Measurements from ENCODE around the gene ATP8A2. TPM values are rescaled to one million over a fixed set of nuclear protein-coding genes. Genes with fewer than 3 reads are reported as not detected.

Gene ATP8A2
- total and polyA plus RNA-seq, 10 of the 15 experiments (the other 5 are each of a cell fraction or from before 2014, with no cell fraction given): 0.01 to 0.04 (median 0.04) TPM; not detected in 7

DNA sequence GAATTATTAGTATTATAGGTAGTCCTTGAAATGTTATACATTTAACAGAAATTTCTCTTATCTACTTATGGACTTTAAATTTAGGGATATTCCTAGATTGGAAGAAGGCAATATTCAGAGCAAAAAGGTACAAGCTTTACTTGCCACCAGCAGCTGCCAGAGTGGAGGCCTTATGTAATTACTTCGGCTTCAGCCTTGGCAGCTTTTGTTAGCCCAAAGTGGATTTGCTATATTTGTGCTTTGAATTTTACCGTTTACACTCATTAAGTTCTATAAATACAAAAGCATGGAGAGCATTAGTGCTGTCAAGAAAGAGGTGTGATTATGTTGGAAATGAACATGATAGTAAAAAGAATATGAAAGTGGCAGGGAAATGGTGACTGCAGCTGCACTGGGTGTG is 319.9 kb downstream of the ATP8A2 start (continued):
- no peak for TF ChIP-seq ZBTB33 (IDR thresholded peaks at IDR 0.05)

- POLR2A ChIA-PET: no interaction called here
- Histone ChIP-seq H3K9me3 (replicated peaks; ENCODE audit: control insufficient read depth, insufficient read depth, low read length) (no peaks in the 10 kb centered on the region), H3K4me1 (ENCODE audit: control insufficient read depth, insufficient read depth, low read length) (no peaks in the 10 kb centered on the region), H3K9ac (ENCODE audit: control insufficient read depth, insufficient read depth, low read length) (no peak overlapping the region), H3K27me3 (replicated peaks in 1 of 2; ENCODE audit: control insufficient read depth in 2 of 2, insufficient read depth in 2 of 2, low read length in 1 of 2) (no peaks in the 10 kb centered on the region), H2AFZ (ENCODE audit: control insufficient read depth, low read depth, low read length) (no peak overlapping the region), H3K4me3 (no peak overlapping the region), H4K20me1 (ENCODE audit: control insufficient read depth, insufficient read depth) (no peaks in the 10 kb centered on the region), H3K79me2 (ENCODE audit: control insufficient read depth, insufficient read depth, low read length) (no peaks in the 10 kb centered on the region), H3K4me2 (ENCODE audit: control insufficient read depth, insufficient read depth) (no peak overlapping the region), H3K27ac (ENCODE audit: control insufficient read depth, insufficient read depth) (no peak overlapping the region), H3K36me3 (ENCODE audit: control insufficient read depth in 2 of 2, insufficient read depth in 2 of 2, low read length in 1 of 2) (no peaks in the 10 kb centered on the region)
- FAIRE-seq: no peak
- 31% methylated on average over 7 of the region's 7 CpGs for WGBS (ENCODE audit: insufficient coverage, insufficient replicate concordance, low lambda C conversion rate, missing lambda C conversion rate)
- intact Hi-C loops (cut with micrococcal nuclease; ENCODE audit: unreplicated experiment) (no loop called here), in situ Hi-C loops (cut with MboI) (no loop called here)
- TF ChIP-seq, protein P1, sequence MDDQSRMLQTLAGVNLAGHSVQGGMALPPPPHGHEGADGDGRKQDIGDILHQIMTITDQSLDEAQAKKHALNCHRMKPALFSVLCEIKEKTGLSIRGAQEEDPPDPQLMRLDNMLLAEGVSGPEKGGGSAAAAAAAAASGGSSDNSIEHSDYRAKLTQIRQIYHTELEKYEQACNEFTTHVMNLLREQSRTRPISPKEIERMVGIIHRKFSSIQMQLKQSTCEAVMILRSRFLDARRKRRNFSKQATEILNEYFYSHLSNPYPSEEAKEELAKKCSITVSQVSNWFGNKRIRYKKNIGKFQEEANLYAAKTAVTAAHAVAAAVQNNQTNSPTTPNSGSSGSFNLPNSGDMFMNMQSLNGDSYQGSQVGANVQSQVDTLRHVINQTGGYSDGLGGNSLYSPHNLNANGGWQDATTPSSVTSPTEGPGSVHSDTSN (IDR thresholded peaks at IDR 0.05; ENCODE audit: insufficient replicate concordance, low read depth, low read length): no peak
- no peak for TF ChIP-seq POLR2A (IDR thresholded peaks at IDR 0.05; ENCODE audit: low read depth, low read length)
- TF ChIP-seq, protein P2, sequence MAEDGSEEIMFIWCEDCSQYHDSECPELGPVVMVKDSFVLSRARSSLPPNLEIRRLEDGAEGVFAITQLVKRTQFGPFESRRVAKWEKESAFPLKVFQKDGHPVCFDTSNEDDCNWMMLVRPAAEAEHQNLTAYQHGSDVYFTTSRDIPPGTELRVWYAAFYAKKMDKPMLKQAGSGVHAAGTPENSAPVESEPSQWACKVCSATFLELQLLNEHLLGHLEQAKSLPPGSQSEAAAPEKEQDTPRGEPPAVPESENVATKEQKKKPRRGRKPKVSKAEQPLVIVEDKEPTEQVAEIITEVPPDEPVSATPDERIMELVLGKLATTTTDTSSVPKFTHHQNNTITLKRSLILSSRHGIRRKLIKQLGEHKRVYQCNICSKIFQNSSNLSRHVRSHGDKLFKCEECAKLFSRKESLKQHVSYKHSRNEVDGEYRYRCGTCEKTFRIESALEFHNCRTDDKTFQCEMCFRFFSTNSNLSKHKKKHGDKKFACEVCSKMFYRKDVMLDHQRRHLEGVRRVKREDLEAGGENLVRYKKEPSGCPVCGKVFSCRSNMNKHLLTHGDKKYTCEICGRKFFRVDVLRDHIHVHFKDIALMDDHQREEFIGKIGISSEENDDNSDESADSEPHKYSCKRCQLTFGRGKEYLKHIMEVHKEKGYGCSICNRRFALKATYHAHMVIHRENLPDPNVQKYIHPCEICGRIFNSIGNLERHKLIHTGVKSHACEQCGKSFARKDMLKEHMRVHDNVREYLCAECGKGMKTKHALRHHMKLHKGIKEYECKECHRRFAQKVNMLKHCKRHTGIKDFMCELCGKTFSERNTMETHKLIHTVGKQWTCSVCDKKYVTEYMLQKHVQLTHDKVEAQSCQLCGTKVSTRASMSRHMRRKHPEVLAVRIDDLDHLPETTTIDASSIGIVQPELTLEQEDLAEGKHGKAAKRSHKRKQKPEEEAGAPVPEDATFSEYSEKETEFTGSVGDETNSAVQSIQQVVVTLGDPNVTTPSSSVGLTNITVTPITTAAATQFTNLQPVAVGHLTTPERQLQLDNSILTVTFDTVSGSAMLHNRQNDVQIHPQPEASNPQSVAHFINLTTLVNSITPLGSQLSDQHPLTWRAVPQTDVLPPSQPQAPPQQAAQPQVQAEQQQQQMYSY (CRISPR knock-in tag; IDR thresholded peaks at IDR 0.05): no peak
- no peak for TF ChIP-seq BRCA1 (IDR thresholded peaks at IDR 0.05; ENCODE audit: low read depth, low read length)
- TF ChIP-seq SMC3 (IDR thresholded peaks at IDR 0.05; ENCODE audit: borderline replicate concordance, low read length): no peak
- TF ChIP-seq CHD4 (IDR thresholded peaks at IDR 0.05): no peak
- no peak for TF ChIP-seq NRF1 (conservative IDR thresholded peaks at IDR 0.05; ENCODE audit: low read depth, low read length)
- no peak for TF ChIP-seq NR2F1 (conservative IDR thresholded peaks at IDR 0.05)
- TF ChIP-seq BHLHE40 (IDR thresholded peaks at IDR 0.05; ENCODE audit: borderline replicate concordance in 1 of 2, low read depth in 2 of 2, low read length in 1 of 2): no peak
- no peak for TF ChIP-seq HCFC1 (IDR thresholded peaks at IDR 0.05; ENCODE audit: low read length)
- TF ChIP-seq BACH1 (IDR thresholded peaks at IDR 0.05; ENCODE audit: borderline replicate concordance): no peak
- no peak for TF ChIP-seq IRF4 (IDR thresholded peaks at IDR 0.05; ENCODE audit: low read depth, low read length)
- no peak for TF ChIP-seq GABPA (IDR thresholded peaks at IDR 0.05; ENCODE audit: low read depth)
- RAD21 ChIA-PET (ENCODE audit: unreplicated experiment): no interaction called here
- no peak for ATAC-seq
- SMC1A ChIA-PET (ENCODE audit: uncharacterized antibody, unreplicated experiment): interaction anchor here (1.0 kb wide), 1 partner anchor 33 kb away, joined by 4 read pairs; no protein-coding TSS in a partner anchor
- CTCF ChIA-PET: no interaction called here
- DNase-seq (ENCODE audit: low read depth, low spot score): no peak
- BruUV-seq (replicated peaks): no TSS peak
Observed at GRCh38 chr13:25692099-25692498, 320.3 kb downstream of the ATP8A2 start.

All from GM12878 (cell line).